Stimulated activated CD8-positive, alpha-beta memory T cell treated with anti-CD3 and anti-CD28 coated beads, Interleukin-15, amount 100 ng/mL, for 48 hours (primary cell): Measurements from ENCODE around the gene SMG7.
"Not testable (repeated sequence)": the region's sequence is repeated elsewhere in the genome, so short reads cannot be mapped to it uniquely, and the experiment has no call there.

Experiments
- DNase-seq, 2 donors: peaks; one replicate each; pipeline ENCODE4 v3.0.0-alpha.2; 2020; ENCODE audit warnings: low read depth in 2 of 2

SMG7 gene

GRCh38 chr1:183472488-183473216 is at the start of gene SMG7:
TSS of gene SMG7 (plus strand) at chr1:183472499. CDS start at chr1:183472621, 122 bp downstream.
- DNase-seq: peak; percentile 16 to 21

- DNase-seq: no peak
These were observed 48.8 kb upstream of the SMG7 start for GRCh38 chr1:183423541-183423940.

GRCh38 chr1:183424691-183425090 is 47.6 kb upstream of the SMG7 start:
- DNase-seq: no peak

- DNase-seq: not testable (repeated sequence)
These were observed 44.7 kb upstream of the SMG7 start for GRCh38 chr1:183427591-183427990.

- no peak for DNase-seq
These were observed 40.3 kb upstream of the SMG7 start for GRCh38 chr1:183431840-183432547.

GRCh38 chr1:183432548-183432875 is 39.8 kb upstream of the SMG7 start:
- no peak for DNase-seq

GRCh38 chr1:183433703-183434102 is 38.6 kb upstream of the SMG7 start:
- DNase-seq: no peak

- DNase-seq: no peak
These were observed 36.8 kb upstream of the SMG7 start for GRCh38 chr1:183435497-183435896.

GRCh38 chr1:183438060-183438459 is 34.2 kb upstream of the SMG7 start:
- DNase-seq: no peak

- DNase-seq: no peak
These were observed 29.3 kb upstream of the SMG7 start for GRCh38 chr1:183443011-183443410.

- DNase-seq: no peak
These were observed 28.8 kb upstream of the SMG7 start for GRCh38 chr1:183443466-183443865.

GRCh38 chr1:183444243-183444642 is 28.1 kb upstream of the SMG7 start:
- no peak for DNase-seq

- no peak for DNase-seq
These were observed 23.0 kb upstream of the SMG7 start for GRCh38 chr1:183449223-183449770.

GRCh38 chr1:183450093-183450492 is 22.2 kb upstream of the SMG7 start:
- no peak for DNase-seq

GRCh38 chr1:183454377-183454776 is 17.9 kb upstream of the SMG7 start:
- no peak for DNase-seq

GRCh38 chr1:183456826-183457225 is 15.5 kb upstream of the SMG7 start:
- DNase-seq: no peak

- DNase-seq: no peak
These were observed 14.8 kb upstream of the SMG7 start for GRCh38 chr1:183457449-183457848.

GRCh38 chr1:183460596-183460995 is 11.7 kb upstream of the SMG7 start:
- no peak for DNase-seq

GRCh38 chr1:183461350-183461749 is 10.9 kb upstream of the SMG7 start:
- no peak for DNase-seq

GRCh38 chr1:183463566-183463965 is 8.7 kb upstream of the SMG7 start:
- DNase-seq: no peak

GRCh38 chr1:183466781-183467180 is 5.5 kb upstream of the SMG7 start:
- no peak for DNase-seq

GRCh38 chr1:183467687-183468086 is 4.6 kb upstream of the SMG7 start:
- DNase-seq: no peak
